ENCODE data around the gene DECR2.

DECR2 gene

DNA sequence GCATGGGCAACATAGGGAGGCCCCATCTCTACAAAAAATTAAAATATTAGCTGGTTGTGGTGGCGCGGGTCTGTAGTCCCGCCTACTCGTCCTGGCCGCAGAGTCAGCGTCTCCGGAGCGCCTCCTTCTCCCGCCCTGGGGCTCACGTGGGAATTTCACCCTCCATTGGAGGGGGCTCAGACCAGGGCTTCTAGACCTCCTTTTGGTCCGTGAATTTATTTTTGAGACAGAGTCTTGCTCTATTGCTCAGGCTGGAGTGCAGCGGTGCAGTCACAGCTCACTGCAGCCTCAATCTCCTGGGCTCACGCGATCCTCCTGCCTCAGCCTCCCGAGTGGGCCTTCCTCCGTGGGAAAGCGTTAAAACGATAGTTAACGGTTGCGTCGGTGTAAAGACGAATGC, 5.1 kb upstream of the DECR2 start (continued):
- TF ChIP-seq ZNF280C (tag by site-specific recombination; IDR thresholded peaks at IDR 0.05): no peak
- no peak for TF ChIP-seq ZNF623 (tag by site-specific recombination; IDR thresholded peaks at IDR 0.05)
- no peak for TF ChIP-seq ZSCAN16 (tag by site-specific recombination; IDR thresholded peaks at IDR 0.05)
- no peak for TF ChIP-seq ZNF175 (tag by site-specific recombination; IDR thresholded peaks at IDR 0.05)
- peak; percentile 43 for TF ChIP-seq YY1 (tag by site-specific recombination; IDR thresholded peaks at IDR 0.05)
- peak; percentile 33; the same call in 1 of the 2 replicates for TF ChIP-seq OVOL3 (tag by site-specific recombination; IDR thresholded peaks at IDR 0.05)
- TF ChIP-seq KLF10 (tag by site-specific recombination; IDR thresholded peaks at IDR 0.05): no peak
- TF ChIP-seq, protein P1, sequence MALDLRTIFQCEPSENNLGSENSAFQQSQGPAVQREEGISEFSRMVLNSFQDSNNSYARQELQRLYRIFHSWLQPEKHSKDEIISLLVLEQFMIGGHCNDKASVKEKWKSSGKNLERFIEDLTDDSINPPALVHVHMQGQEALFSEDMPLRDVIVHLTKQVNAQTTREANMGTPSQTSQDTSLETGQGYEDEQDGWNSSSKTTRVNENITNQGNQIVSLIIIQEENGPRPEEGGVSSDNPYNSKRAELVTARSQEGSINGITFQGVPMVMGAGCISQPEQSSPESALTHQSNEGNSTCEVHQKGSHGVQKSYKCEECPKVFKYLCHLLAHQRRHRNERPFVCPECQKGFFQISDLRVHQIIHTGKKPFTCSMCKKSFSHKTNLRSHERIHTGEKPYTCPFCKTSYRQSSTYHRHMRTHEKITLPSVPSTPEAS (tag by site-specific recombination; IDR thresholded peaks at IDR 0.05): no peak
- TF ChIP-seq ZNF19 (tag by site-specific recombination; IDR thresholded peaks at IDR 0.05; ENCODE audit: low read depth): no peak
- no peak for TF ChIP-seq ZNF510 (tag by site-specific recombination; IDR thresholded peaks at IDR 0.05; ENCODE audit: insufficient replicate concordance)
- no peak for TF ChIP-seq ZNF302 (tag by site-specific recombination; IDR thresholded peaks at IDR 0.05; ENCODE audit: low read depth)
- TF ChIP-seq ZNF211 (tag by site-specific recombination; IDR thresholded peaks at IDR 0.05; ENCODE audit: low read depth): no peak
- TF ChIP-seq ZNF24 (tag by site-specific recombination; IDR thresholded peaks at IDR 0.05): peak; percentile 46; the same call in 1 of the 2 replicates
- peak; percentile 22; the same call in 1 of the 2 replicates for TF ChIP-seq GLIS1 (tag by site-specific recombination; IDR thresholded peaks at IDR 0.05)
- peak; percentile 29; the same call in 1 of the 2 replicates for TF ChIP-seq INSM2 (tag by site-specific recombination; IDR thresholded peaks at IDR 0.05)
- no peak for TF ChIP-seq ZNF148 (tag by site-specific recombination; IDR thresholded peaks at IDR 0.05; ENCODE audit: borderline replicate concordance)
- no peak for TF ChIP-seq ZNF488 (tag by site-specific recombination; IDR thresholded peaks at IDR 0.05)
- no peak for TF ChIP-seq ZNF26 (tag by site-specific recombination; IDR thresholded peaks at IDR 0.05)
- peak; percentile 57; the same call in 1 of the 2 replicates for TF ChIP-seq IKZF3 (tag by site-specific recombination; IDR thresholded peaks at IDR 0.05)
- no peak for TF ChIP-seq ZNF629 (tag by site-specific recombination; IDR thresholded peaks at IDR 0.05)
- no peak for TF ChIP-seq HOXC10 (CRISPR knock-in tag; IDR thresholded peaks at IDR 0.05)
- no peak for TF ChIP-seq ZNF48 (tag by site-specific recombination; IDR thresholded peaks at IDR 0.05)
- no peak for TF ChIP-seq ZNF112 (tag by site-specific recombination; IDR thresholded peaks at IDR 0.05)
- no peak for TF ChIP-seq ZNF433 (tag by site-specific recombination; IDR thresholded peaks at IDR 0.05; ENCODE audit: low read depth)
- peak; percentile 30 for TF ChIP-seq ZBTB26 (tag by site-specific recombination; optimal IDR thresholded peaks at IDR 0.05)
- no peak for TF ChIP-seq ZNF677 (tag by site-specific recombination; IDR thresholded peaks at IDR 0.05)
- TF ChIP-seq, protein P2, sequence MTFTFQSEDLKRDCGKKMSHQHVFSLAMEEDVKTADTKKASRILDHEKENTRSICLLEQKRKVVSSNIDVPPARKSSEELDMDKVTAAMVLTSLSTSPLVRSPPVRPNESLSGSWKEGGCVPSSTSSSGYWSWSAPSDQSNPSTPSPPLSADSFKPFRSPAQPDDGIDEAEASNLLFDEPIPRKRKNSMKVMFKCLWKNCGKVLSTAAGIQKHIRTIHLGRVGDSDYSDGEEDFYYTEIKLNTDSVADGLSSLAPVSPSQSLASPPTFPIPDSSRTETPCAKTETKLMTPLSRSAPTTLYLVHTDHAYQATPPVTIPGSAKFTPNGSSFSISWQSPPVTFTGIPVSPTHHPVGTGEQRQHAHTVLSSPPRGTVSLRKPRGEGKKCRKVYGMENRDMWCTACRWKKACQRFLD (tag by site-specific recombination; IDR thresholded peaks at IDR 0.05): no peak
- no peak for TF ChIP-seq ZNF350 (tag by site-specific recombination; IDR thresholded peaks at IDR 0.05)
- TF ChIP-seq ZBTB20 (tag by site-specific recombination; IDR thresholded peaks at IDR 0.05): peak; percentile 68; the same call in 1 of the 2 replicates
